IMR-90 (cell line): Measurements from ENCODE around the gene WDR49. TPM values are rescaled to one million over a fixed set of nuclear protein-coding genes. Genes with fewer than 3 reads are reported as not detected.

Source experiments
- ATAC-seq: fragments of 200-7000 bp; cut with Tn5 transposase; 2 replicates; pipeline ENCODE4 v1.9.1; 2020; ENCODE audit warnings: low read depth, mild to moderate bottlenecking, moderate library complexity
- BruUV-seq: library from RNA; stranded (reverse); fragments of 400-500 nt; replicated peaks from 2 replicates; lab custom pipeline; 2021; lab: Mats Ljungman, UMichigan
- CTCF ChIA-PET: fragments of 300-600 bp; formaldehyde crosslinking; extraction: SDS; loops from one replicate; lab custom pipeline; 2021; ENCODE audit warnings: antibody characterized with exemption; lab: Yijun Ruan, JAX
- POLR2A ChIA-PET: fragments of 300-600 bp; sonication (Branson Sonifier 250); formaldehyde crosslinking; loops from one replicate; lab custom pipeline; 2022; ENCODE audit warnings: antibody characterized with exemption; ENCODE audit not compliant: unreplicated experiment; lab: Charles Lee
- DNase-seq: peaks from one replicate; pipeline ENCODE4 v3.0.0; 2013
- H2AFZ ChIP-seq: replicated peaks from 2 replicates; pipeline ENCODE3; 2013; ENCODE audit warnings: low read length, mild to moderate bottlenecking; ENCODE audit not compliant: poor library complexity
- H2AK5ac ChIP-seq: 2 replicates; pipeline ENCODE4 v1.6.1; 2013; ENCODE audit warnings: low read depth, low read length, inconsistent platforms
- H2AK9ac ChIP-seq: replicated peaks from 2 replicates; pipeline ENCODE3; 2013; ENCODE audit warnings: mild to moderate bottlenecking, low read depth, low read length, moderate library complexity; ENCODE audit not compliant: poor library complexity
- H2BK120ac ChIP-seq: 2 replicates; pipeline ENCODE4 v1.6.1; 2013; ENCODE audit warnings: low read depth, low read length, inconsistent platforms
- H2BK15ac ChIP-seq: 3 replicates; pipeline ENCODE4 v1.6.1; 2013; ENCODE audit warnings: low read depth, low read length, inconsistent platforms
- H2BK20ac ChIP-seq: 2 replicates; pipeline ENCODE4 v1.6.1; 2013; ENCODE audit warnings: low read depth, mild to moderate bottlenecking, inconsistent platforms, low read length, moderate library complexity
- H2BK5ac ChIP-seq: 2 replicates; pipeline ENCODE4 v1.6.1; 2013; ENCODE audit warnings: mild to moderate bottlenecking, low read depth, low read length, inconsistent platforms; ENCODE audit not compliant: poor library complexity, severe bottlenecking
- H3K14ac ChIP-seq: replicated peaks from 2 replicates; pipeline ENCODE4 v1.6.1; 2013; ENCODE audit warnings: low read depth, low read length, inconsistent platforms
- H3K18ac ChIP-seq: 2 replicates; pipeline ENCODE4 v1.6.1; 2013; ENCODE audit warnings: low read depth, low read length, control low read depth
- H3K23ac ChIP-seq: 2 replicates; pipeline ENCODE4 v1.6.1; 2013; ENCODE audit warnings: low read depth, low read length, inconsistent platforms
- H3K27ac ChIP-seq: 2 replicates; pipeline ENCODE4 v1.5.1; 2013; ENCODE audit warnings: mild to moderate bottlenecking, control low read depth, low read length; ENCODE audit not compliant: insufficient read depth
- H3K27me3 ChIP-seq: 2 replicates; pipeline ENCODE4 v1.6.1; 2013; ENCODE audit warnings: low read length; ENCODE audit not compliant: control insufficient read depth, insufficient read depth
- H3K36me3 ChIP-seq: 2 replicates; pipeline ENCODE4 v1.6.1; 2013; ENCODE audit warnings: low read length, mixed read lengths; ENCODE audit not compliant: control insufficient read depth, insufficient read depth
- H3K4ac ChIP-seq: 2 replicates; pipeline ENCODE4 v1.6.1; 2013; ENCODE audit warnings: low read depth, low read length, inconsistent platforms
- H3K4me1 ChIP-seq: 2 replicates; pipeline ENCODE4 v1.6.1; 2013; ENCODE audit warnings: low read length, mixed read lengths; ENCODE audit not compliant: control insufficient read depth, insufficient read depth
- H3K4me2 ChIP-seq: 2 replicates; pipeline ENCODE4 v1.6.1; 2013; ENCODE audit warnings: low read depth, mild to moderate bottlenecking, control low read depth, low read length, moderate library complexity
- H3K4me3 ChIP-seq: 2 replicates; pipeline ENCODE4 v1.5.1; 2013; ENCODE audit warnings: low read depth, mild to moderate bottlenecking, control low read depth, low read length, moderate library complexity; ENCODE audit not compliant: insufficient read depth
- H3K56ac ChIP-seq: 2 replicates; pipeline ENCODE4 v1.6.1; 2013; ENCODE audit warnings: low read length, inconsistent platforms; ENCODE audit not compliant: insufficient read depth; ENCODE audit errors: extremely low read depth
- H3K79me1 ChIP-seq, 2 experiments: 2 replicates each; pipeline ENCODE4 v1.6.1; 2013; ENCODE audit warnings: low read length in 2 of 2, inconsistent platforms in 1 of 2, low read depth in 1 of 2
- H3K9ac ChIP-seq: 2 replicates; pipeline ENCODE4 v1.6.1; 2013; ENCODE audit warnings: low read depth, low read length, control low read depth
- H3K9me1 ChIP-seq: 2 replicates; pipeline ENCODE4 v1.6.1; 2013; ENCODE audit warnings: low read length, inconsistent platforms; ENCODE audit not compliant: insufficient read depth
- H3K9me3 ChIP-seq: 2 replicates; pipeline ENCODE4 v1.6.1; 2013; ENCODE audit warnings: low read length; ENCODE audit not compliant: control insufficient read depth, insufficient read depth
- H4K20me1 ChIP-seq: 2 replicates; pipeline ENCODE4 v1.6.1; 2013; ENCODE audit warnings: low read length, inconsistent platforms; ENCODE audit not compliant: insufficient read depth
- H4K5ac ChIP-seq: 2 replicates; pipeline ENCODE4 v1.6.1; 2013; ENCODE audit warnings: mild to moderate bottlenecking, low read depth, low read length, control low read depth
- H4K8ac ChIP-seq, 2 experiments: 2 replicates each; pipeline ENCODE4 v1.6.1; 2013; ENCODE audit warnings: low read depth in 2 of 2, low read length in 2 of 2, control low read depth in 1 of 2, inconsistent platforms in 1 of 2
- H4K91ac ChIP-seq: 2 replicates; pipeline ENCODE4 v1.6.1; 2013; ENCODE audit warnings: low read depth, low read length, inconsistent platforms; ENCODE audit not compliant: insufficient read depth
- BHLHE40 ChIP-seq: fragments of 150-350 bp; IDR thresholded peaks from 2 replicates; pipeline ENCODE4 v1.6.1; 2016; ENCODE audit warnings: mild to moderate bottlenecking, low read depth, low read length
- CEBPB ChIP-seq: IDR thresholded peaks from 2 replicates; pipeline ENCODE4 v1.6.1; 2012; ENCODE audit warnings: low read depth, low read length, improper control_type of control experiment
- CHD1 ChIP-seq: IDR thresholded peaks from 2 replicates; pipeline ENCODE4 v1.6.1; 2012; ENCODE audit warnings: low read depth, low read length, improper control_type of control experiment
- CTCF ChIP-seq: conservative IDR thresholded peaks from 2 replicates; pipeline ENCODE4 v1.5.1; 2012; ENCODE audit warnings: mild to moderate bottlenecking, low read depth, low read length, improper control_type of control experiment
- ELK1 ChIP-seq: fragments of 150-350 bp; IDR thresholded peaks from 2 replicates; pipeline ENCODE4 v1.6.1; 2016; ENCODE audit warnings: low read depth, mild to moderate bottlenecking, low read length, moderate library complexity, borderline replicate concordance
- FOS ChIP-seq: fragments of 150-350 bp; IDR thresholded peaks from 2 replicates; pipeline ENCODE4 v1.6.1; 2016; ENCODE audit warnings: low read depth, low read length
- MAFK ChIP-seq: IDR thresholded peaks from 2 replicates; pipeline ENCODE4 v1.6.1; 2012; ENCODE audit warnings: low read depth, low read length, improper control_type of control experiment
- MAZ ChIP-seq: IDR thresholded peaks from 2 replicates; pipeline ENCODE4 v1.6.1; 2012; ENCODE audit warnings: low read depth, mild to moderate bottlenecking, low read length, improper control_type of control experiment, moderate library complexity, borderline replicate concordance
- MXI1 ChIP-seq: IDR thresholded peaks from 2 replicates; pipeline ENCODE4 v1.6.1; 2012; ENCODE audit warnings: low read depth, mild to moderate bottlenecking, low read length, moderate library complexity, borderline replicate concordance
- NFE2L2 ChIP-seq: fragments of 150-350 bp; IDR thresholded peaks from 2 replicates; pipeline ENCODE4 v1.6.1; 2016; ENCODE audit warnings: low read depth, mild to moderate bottlenecking, low read length
- POLR2A ChIP-seq: IDR thresholded peaks from 2 replicates; pipeline ENCODE4 v1.6.1; 2012; ENCODE audit warnings: mild to moderate bottlenecking, low read depth, low read length
- RAD21 ChIP-seq: IDR thresholded peaks from 2 replicates; pipeline ENCODE4 v1.6.1; 2012; ENCODE audit warnings: low read length, improper control_type of control experiment
- RCOR1 ChIP-seq: IDR thresholded peaks from 2 replicates; pipeline ENCODE4 v1.6.1; 2012; ENCODE audit warnings: mild to moderate bottlenecking, low read length, improper control_type of control experiment; ENCODE audit not compliant: insufficient replicate concordance
- RFX5 ChIP-seq: IDR thresholded peaks from 2 replicates; pipeline ENCODE4 v1.8.0; 2012; ENCODE audit warnings: low read depth, mild to moderate bottlenecking, low read length, moderate library complexity
- SMC3 ChIP-seq: fragments of 150-350 bp; IDR thresholded peaks from 2 replicates; pipeline ENCODE4 v1.6.1; 2016; ENCODE audit warnings: low read depth, mild to moderate bottlenecking, antibody characterized with exemption, low read length, moderate library complexity
- USF2 ChIP-seq: fragments of 150-350 bp; IDR thresholded peaks from 2 replicates; pipeline ENCODE4 v1.6.1; 2017; ENCODE audit warnings: mild to moderate bottlenecking, antibody characterized with exemption, low read length, low read depth
- WGBS, 2 experiments: methylation state at CpG; one replicate each; pipeline versions ENCODE4 v1.1.5 to v1.1.7; 2013; ENCODE audit warnings: missing lambda C conversion rate in 2 of 2; ENCODE audit not compliant: insufficient read length in 1 of 2; ENCODE audit errors: extremely low coverage in 2 of 2; 5-methylcytosine and 5-hydroxymethylcytosine counted together
- dilution Hi-C: fragments of 300-500 bp; cut with HindIII; formaldehyde crosslinking; loops from one replicate; pipeline ENCODE4 v1.14.3; 2018; ENCODE audit warnings: low sequenced_read_pairs; ENCODE audit not compliant: unreplicated experiment
- in situ Hi-C: fragments of 300-500 bp; cut with MboI; formaldehyde crosslinking; loops from 3 replicates; pipeline ENCODE4 v1.14.3; 2019; ENCODE audit warnings: low sequenced_read_pairs, inconsistent platforms, mixed read lengths
- intact Hi-C: fragments of 100-400 bp; cut with micrococcal nuclease; formaldehyde crosslinking; loops from 2 replicates; pipeline ENCODE4 v1.10.0; 2022
- polyA plus RNA-seq, 3 experiments: library from polyadenylated mRNA; depleted of rRNA; stranded (reverse); fragments of >200 nt; gene quantifications; 2 replicates each; pipeline ENCODE4 v1.2.3, GENCODE V29; 2012; ENCODE audit warnings: low replicate concordance in 1 of 3
- total RNA-seq: library from RNA; depleted of rRNA; stranded (reverse); fragments of >200 nt; gene quantifications from 2 replicates; pipeline ENCODE4 v1.2.3, GENCODE V29; 2012

WDR49 gene
- total and polyA plus RNA-seq, 2 of the 4 experiments (the other 2 are of a cell fraction) = not detected

GRCh38 chr3:167493244-167493643, 160.5 kb downstream of the WDR49 start:
- Histone ChIP-seq H3K56ac (no peak overlapping the region), H3K9me1 (no peaks in the 10 kb centered on the region), H3K9ac (no peak overlapping the region), H3K4me3 (no peak overlapping the region), H3K4me1 (no peaks in the 10 kb centered on the region), H2BK15ac (no peak overlapping the region), H4K20me1 (no peaks in the 10 kb centered on the region), H3K18ac (no peak overlapping the region), H3K14ac (no peak overlapping the region), H2AFZ (no peak overlapping the region), H2AK9ac (no peak overlapping the region), H4K8ac (no peak overlapping the region), H2AK5ac (no peak overlapping the region), H4K5ac (no peak overlapping the region), H3K36me3 (no peaks in the 10 kb centered on the region), H3K27ac (no peak overlapping the region), H3K4me2 (no peak overlapping the region), H3K9me3 (peaks cover 8% of the 10 kb centered on the region), H2BK20ac (no peak overlapping the region), H3K23ac (no peak overlapping the region), H4K91ac (no peak overlapping the region), H3K4ac (no peak overlapping the region), H2BK120ac (no peak overlapping the region), H3K79me1 (no peaks in the 10 kb centered on the region), H2BK5ac (no peak overlapping the region), H3K27me3 (no peaks in the 10 kb centered on the region)
- DNase-seq (no peak), ATAC-seq (no peak)
- no peak for TF ChIP-seq SMC3
- no peak for TF ChIP-seq CTCF
- TF ChIP-seq MAZ = no peak
- TF ChIP-seq CEBPB = no peak
- TF ChIP-seq BHLHE40 = no peak
- TF ChIP-seq FOS = no peak
- no peak for TF ChIP-seq MAFK
- TF ChIP-seq NFE2L2 = no peak
- TF ChIP-seq ELK1 = no peak
- no peak for TF ChIP-seq POLR2A
- no peak for TF ChIP-seq RAD21
- TF ChIP-seq RFX5 = no peak
- no peak for TF ChIP-seq RCOR1
- no peak for TF ChIP-seq MXI1
- TF ChIP-seq CHD1 = no peak
- no peak for TF ChIP-seq USF2
- dilution Hi-C loops = no loop called here
- 20% methylated on average over 1 of the region's 3 CpGs; no CpG with 5 or more reads in 1 of the 2 experiments for WGBS, 2 experiments
- BruUV-seq = no TSS peak
- intact Hi-C loops = no loop called here
- POLR2A ChIA-PET = no interaction called here
- in situ Hi-C loops = no loop called here
- CTCF ChIA-PET = no interaction called here
